Activated CD4-positive, alpha-beta T cell treated with anti-CD3 and anti-CD28 coated beads for 4 hours (primary cell): ENCODE data around the gene CADPS.

Experiments
- DNase-seq, 2 donors: peaks; one replicate each; pipeline ENCODE4 v3.0.0-alpha.2; 2020

CADPS gene

DNA sequence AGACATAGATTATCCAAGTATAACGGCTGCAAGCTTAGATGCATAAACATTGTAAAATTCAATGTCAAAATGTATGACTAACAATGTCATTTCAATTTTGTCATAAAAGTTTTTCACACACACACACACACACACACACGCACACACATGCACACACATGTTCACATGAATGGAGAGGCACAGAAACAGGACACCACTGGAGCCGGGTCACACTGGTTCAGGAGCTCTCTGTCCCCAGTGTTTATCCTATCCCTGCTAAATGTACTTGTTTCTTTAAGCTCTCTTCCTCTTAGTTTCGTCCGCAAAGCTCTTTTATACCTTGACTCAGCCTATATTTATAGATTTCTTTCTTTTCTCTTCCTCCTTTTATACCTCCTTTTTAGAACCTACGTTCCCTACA, 249.9 kb downstream of the CADPS start:
- no peak for DNase-seq

DNA sequence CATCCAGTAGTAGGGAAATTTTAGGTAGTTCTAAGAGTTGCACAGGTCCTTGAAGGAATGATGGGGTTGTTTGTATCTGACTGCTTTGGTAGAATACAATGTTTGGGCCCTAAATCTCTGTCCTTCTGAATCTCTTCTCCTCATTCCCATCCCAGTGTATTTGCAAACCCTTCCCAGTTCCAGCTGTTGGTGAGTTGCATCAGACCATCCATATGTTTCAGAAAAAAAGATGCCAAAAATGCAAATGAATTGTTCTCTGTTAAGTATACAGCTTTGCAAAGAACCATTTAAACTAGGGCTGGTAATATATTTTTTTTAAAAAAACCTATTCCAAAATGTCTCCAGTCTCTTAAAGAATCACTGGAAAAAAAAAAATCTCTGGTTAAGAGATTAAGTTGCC, 251.0 kb downstream of the CADPS start:
- DNase-seq: no peak

DNA sequence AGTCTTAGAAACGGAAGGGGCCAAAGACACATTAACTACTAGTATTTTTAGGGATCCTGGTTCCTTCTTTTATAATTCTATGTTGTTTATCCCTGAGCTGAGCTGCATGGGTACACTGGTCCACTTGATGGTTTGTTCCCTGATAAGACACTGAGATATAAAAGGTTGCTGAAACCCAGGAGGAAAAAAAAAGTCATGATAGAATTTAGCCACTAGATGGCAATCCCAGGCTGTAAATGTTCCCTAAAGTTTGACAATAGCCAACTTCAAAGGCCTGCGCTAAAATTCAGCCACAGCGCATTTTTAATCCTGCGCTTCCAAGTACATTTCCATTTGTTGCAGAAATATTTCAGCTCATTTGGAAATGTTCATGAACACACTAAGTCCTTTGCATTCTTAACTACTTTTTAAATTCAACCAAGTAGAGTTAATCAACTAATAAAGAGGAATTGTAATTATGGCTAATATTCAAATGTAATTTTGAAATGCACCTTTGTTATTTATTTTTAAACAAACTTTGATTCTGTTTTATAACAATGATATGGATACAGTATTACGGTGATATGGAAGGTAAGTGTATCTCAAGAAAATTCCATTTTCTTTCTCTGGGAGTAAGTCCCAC, 252.6 kb downstream of the CADPS start:
- no peak for DNase-seq

GRCh38 chr3:62621925-62622324, 253.3 kb downstream of the CADPS start:
- DNase-seq: no peak

DNA sequence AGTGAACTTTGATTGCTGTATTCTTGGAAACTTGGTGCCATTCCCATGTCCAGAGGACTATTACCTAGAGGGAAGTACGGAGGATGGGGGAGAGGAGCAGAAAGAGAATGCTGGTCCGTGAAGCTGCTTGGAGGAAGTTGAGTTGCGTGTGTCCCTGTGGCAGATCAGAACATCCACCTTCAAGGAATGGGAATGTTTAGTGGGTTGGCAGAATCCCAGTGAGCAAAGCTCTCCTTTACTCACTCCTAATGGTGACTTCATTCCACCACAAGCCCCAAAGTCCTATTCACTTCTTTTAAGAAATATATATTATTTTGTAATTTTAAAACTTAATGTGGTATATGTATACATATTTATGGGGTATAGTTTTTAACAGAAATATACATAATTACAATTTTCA, 254.0 kb downstream of the CADPS start:
- DNase-seq: no peak

GRCh38 chr3:62615258-62615849, 259.9 kb downstream of the CADPS start:
- DNase-seq: no peak

DNA sequence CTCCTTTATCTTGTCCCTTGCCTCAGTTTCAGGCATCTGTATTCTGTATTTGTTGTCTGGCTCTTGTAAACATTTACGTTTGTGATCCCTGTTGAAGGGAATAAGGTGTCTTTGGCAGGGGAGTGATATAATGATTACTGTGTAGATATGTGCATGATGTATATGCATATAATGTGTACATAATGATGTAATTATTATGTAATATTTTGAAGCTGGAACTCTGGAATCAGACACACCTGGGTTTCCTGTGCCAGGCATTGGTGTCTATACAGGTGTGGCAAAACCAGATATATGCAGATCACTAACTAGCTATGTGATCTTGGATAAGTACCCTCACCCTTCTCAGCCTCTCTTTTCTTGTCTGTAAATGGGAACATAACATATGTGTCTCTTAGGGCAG, 260.7 kb downstream of the CADPS start:
- no peak for DNase-seq

DNA sequence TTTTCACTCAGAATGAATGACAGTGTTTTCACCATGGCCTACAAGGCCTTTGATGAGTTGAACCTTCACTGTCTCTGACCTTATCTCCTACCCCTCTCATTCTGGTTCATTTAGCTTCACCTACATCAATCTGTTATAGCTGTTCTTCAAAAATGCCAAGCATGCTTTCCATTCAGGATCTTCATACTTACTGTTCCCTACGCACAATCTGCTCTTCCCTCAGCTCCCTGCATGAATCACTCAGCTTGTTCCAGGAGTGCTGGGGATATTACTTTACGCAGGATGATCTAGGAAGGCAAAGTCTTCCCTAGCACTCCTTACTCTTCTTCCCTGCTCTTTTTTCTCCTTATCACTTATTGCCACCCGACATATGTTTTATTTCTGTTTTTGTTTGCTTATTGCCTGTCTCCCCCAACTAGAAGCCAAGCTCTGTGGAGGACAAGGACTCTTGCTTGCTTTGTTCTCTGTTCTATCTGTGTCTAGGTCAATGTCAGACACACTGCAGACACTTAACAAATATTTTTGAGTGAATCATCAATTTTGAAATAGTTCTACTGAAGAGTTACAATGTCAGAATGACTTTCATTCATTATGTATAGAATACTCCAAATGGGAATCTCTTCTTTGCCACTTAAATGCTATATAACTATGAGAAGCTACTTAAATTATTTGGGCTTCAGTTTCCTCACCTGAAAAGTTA, 263.5 kb downstream of the CADPS start:
- no peak for DNase-seq

DNA sequence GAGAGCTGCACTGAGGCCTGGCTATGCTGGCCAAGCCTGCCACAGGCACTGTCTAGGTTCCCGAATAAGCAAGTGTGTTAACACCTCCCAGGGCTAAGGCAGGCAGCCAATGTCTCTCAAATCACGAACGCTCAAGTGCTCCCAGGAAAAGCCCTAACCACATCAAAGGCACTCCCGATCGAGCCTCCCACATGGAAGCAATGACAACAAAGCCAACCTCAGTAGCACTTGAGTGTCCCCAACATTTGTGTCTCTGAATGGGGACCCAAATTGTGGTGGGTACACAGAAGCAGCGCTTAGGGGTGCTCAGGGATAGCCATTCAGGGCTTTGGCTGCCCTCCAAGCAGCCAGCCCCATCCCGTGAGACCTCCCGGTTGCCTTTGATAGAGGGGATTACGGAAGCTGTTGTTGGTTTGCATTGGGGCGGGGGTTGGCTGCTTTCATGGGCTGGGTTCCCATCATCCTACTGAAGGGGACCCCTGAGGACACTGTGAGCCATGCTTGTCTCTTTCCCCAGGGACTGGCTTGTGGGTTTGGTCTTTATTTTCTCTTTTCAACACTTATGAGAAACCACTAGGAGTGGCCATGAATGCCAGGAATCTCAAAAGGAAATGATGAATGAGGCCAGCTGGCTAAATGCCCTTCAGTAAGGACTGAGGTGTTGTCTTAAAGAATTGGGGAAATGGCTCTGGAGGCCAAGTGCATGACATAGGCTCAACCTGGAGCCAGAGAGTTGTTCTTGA, 267.8 kb downstream of the CADPS start:
- no peak for DNase-seq

GRCh38 chr3:62605413-62606068, 269.7 kb downstream of the CADPS start:
- DNase-seq: no peak

- DNase-seq: no peak
These were observed 270.4 kb downstream of the CADPS start for GRCh38 chr3:62604751-62605351.

DNA sequence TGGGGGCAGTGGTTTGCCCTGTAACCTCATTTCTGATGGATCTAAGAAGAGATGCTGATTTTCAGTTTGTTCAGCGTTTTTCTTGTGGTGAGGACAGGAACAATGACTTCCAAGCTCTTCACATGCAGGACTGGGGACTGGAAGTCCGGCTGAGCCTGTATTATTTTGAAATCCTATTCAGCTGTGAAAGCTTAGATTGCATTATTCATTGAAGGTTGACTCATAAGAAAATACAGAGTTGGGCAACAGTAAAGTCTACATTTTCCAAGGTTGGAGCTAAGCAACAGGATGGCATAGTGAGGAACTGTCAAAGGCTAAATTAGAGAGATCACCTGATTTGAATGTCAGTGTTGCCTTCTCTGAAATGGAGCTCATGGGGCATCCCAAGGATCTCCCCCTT, 270.9 kb downstream of the CADPS start:
- no peak for DNase-seq

GRCh38 chr3:62602987-62603386, 272.2 kb downstream of the CADPS start:
- DNase-seq: no peak

GRCh38 chr3:62602129-62602770, 273.0 kb downstream of the CADPS start:
- no peak for DNase-seq

GRCh38 chr3:62601238-62602070, 273.8 kb downstream of the CADPS start:
- DNase-seq: no peak

DNA sequence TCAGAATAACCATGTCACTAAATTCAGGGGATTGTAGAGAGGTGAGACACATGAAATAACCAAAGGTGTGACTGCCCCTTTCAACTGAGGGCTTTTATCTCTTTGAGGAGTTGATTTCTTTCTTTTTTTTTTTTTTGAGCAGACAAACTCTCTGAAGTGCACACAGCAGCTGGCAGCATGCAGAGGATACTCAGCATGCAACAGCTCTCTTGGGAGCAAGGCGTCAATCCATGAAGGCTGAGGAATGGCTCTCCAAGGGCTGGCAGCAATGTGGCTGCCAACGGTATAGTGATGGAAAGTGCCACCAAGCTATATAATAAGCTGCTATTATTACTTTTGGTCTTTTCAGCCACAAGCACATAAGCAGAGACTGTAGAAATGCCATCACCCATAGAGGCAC, 275.2 kb downstream of the CADPS start:
- DNase-seq: no peak

DNA sequence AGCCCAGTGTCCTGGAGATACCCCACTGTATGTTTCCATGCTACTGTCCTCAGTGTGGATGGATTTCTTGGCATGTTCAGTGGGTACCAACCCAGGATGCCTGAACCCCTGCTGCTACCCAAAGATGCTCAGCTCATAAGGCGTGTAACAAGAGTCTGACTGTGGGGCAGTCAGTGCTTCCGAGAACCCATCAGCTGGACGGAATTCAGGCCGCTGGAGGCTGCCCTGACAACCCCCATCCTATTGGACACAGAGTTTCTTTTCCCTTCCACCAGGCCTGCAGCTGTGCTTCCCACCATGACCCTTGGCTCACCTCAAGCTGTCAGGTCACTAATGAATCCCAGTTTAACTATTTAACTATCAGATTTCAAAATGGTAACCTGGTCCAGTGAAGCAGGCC, 277.7 kb downstream of the CADPS start:
- DNase-seq: no peak

DNA sequence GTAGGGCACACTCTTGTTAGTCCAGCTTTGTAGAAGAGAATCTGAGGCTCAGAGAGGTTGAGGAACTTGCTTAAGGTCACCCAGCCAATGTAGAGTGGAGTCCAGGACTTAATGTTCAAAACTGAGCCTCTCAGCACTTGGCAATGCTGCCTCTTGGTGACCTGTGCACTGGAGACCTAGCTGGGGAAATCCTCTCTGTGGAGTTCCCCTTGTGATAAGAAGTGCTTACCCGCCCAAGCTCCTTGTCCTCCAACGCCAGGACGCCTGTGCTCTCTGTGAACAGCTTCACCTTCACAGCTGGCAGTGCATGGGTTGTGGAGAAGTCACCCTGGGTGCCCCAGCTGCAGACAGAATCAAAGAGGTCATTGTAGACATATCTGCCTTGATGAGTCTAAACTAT, 282.8 kb downstream of the CADPS start:
- no peak for DNase-seq

DNA sequence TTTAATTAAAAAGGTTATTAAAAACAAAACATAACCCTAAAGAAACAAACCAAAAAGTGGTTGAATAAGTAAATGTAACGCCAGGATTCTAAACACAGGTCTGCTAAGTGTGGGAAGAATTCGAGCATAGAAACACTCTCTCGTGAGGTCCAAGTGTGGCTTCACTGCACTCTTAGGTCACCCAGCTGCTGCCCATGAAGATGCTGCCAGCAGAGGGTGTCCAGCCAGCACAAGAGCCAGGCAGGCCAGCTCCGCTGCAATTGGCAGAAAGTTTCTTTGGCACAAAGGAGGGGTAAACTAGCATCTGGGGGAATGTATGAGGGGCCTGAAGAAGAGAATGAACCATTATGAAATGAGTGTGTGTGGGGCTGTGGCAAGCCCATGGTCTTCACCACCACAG, 286.1 kb downstream of the CADPS start:
- no peak for DNase-seq

- DNase-seq: no peak
These were observed 287.6 kb downstream of the CADPS start for GRCh38 chr3:62587579-62588031.

GRCh38 chr3:62587169-62587568, 288.0 kb downstream of the CADPS start:
- no peak for DNase-seq
